Nephron (organoid): ENCODE results near the gene CALML6.

ENCODE experiments used
- H3K27ac Mint-ChIP-seq, 3 experiments: 2 replicates each; pipeline ENCODE4 v1.8.0; 2020; ENCODE audit warnings: mixed read lengths in 3 of 3, mild to moderate bottlenecking in 2 of 3, moderate library complexity in 1 of 3
- H3K27me3 Mint-ChIP-seq: 2 replicates; pipeline ENCODE4 v1.8.0; 2021; ENCODE audit warnings: low read depth, mild to moderate bottlenecking, moderate library complexity, mixed read lengths
- H3K36me3 Mint-ChIP-seq: 2 replicates; pipeline ENCODE4 v1.8.0; 2020; ENCODE audit warnings: low read depth, mixed read lengths
- H3K4me1 Mint-ChIP-seq: 2 replicates; pipeline ENCODE4 v1.8.0; 2020; ENCODE audit warnings: mixed read lengths
- H3K4me3 Mint-ChIP-seq, 3 experiments: 2 replicates each; pipeline ENCODE4 v1.8.0; 2020; ENCODE audit warnings: mild to moderate bottlenecking in 3 of 3, mixed read lengths in 3 of 3, moderate library complexity in 2 of 3
- H3K9me3 Mint-ChIP-seq: 2 replicates; pipeline ENCODE4 v1.8.0; 2020; ENCODE audit warnings: mixed read lengths
- TF ChIP-seq, protein P1 (sequence below), 3 experiments: fragments of 200-600 bp; sonication (generic); IDR thresholded peaks; one replicate each; pipeline ENCODE4 v1.5.0; 2021; ENCODE audit warnings: antibody characterized with exemption in 3 of 3; ENCODE audit not compliant: unreplicated experiment in 3 of 3

CALML6 gene

DNA sequence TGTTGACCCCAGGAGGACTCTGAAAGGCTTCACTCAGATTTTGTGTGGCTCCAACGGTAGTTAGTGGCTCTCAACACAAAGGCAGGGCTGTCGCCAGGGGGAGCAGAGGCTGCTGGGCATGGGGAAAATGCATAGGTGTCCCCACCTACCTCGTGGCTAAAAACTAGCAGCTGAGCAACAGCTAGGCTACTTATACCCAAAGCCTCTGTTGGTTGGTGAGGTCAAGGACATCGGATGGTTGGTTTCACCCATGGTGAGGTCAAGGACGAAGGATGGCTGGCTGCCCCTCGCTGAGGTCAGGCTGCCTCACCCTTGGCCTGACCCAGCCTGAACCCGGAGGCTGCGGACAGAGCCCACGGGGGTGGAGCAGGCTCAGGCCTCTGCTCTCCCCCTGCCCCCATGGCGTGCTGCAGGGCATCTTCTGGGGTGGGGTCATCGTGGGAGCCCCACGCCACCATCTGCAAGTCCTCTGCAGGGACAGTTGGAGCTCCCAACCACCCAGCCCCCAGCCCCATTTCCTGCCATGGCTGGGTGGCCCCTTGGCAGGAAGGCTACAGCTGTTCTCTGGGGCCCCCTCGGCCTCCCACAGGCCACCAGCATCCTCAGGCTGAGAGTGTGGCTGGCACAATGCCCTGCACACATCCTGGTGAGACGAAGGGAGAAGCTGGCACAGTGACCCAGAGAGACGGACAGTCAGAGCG, 15.6 kb upstream of the CALML6 start:
- H3K27me3 Mint-ChIP-seq: peaks cover 11% of the 10 kb centered on the region
- no peaks in the 10 kb centered on the region for H3K36me3 Mint-ChIP-seq
- H3K9me3 Mint-ChIP-seq: no peaks in the 10 kb centered on the region
- TF ChIP-seq, protein P1, sequence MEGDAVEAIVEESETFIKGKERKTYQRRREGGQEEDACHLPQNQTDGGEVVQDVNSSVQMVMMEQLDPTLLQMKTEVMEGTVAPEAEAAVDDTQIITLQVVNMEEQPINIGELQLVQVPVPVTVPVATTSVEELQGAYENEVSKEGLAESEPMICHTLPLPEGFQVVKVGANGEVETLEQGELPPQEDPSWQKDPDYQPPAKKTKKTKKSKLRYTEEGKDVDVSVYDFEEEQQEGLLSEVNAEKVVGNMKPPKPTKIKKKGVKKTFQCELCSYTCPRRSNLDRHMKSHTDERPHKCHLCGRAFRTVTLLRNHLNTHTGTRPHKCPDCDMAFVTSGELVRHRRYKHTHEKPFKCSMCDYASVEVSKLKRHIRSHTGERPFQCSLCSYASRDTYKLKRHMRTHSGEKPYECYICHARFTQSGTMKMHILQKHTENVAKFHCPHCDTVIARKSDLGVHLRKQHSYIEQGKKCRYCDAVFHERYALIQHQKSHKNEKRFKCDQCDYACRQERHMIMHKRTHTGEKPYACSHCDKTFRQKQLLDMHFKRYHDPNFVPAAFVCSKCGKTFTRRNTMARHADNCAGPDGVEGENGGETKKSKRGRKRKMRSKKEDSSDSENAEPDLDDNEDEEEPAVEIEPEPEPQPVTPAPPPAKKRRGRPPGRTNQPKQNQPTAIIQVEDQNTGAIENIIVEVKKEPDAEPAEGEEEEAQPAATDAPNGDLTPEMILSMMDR (IDR thresholded peaks at IDR 0.05; ENCODE audit: unreplicated experiment in 3 of 3): no peak
- peaks cover 7% of the 10 kb centered on the region for H3K4me1 Mint-ChIP-seq
- H3K27ac Mint-ChIP-seq: no peak overlapping the region
- H3K4me3 Mint-ChIP-seq: no peak overlapping the region

- Mint-ChIP-seq H3K27ac (no peak overlapping the region), H3K36me3 (no peaks in the 10 kb centered on the region), H3K27me3 (peaks cover 11% of the 10 kb centered on the region), H3K9me3 (no peaks in the 10 kb centered on the region), H3K4me3 (no peak overlapping the region), H3K4me1 (peaks cover 2% of the 10 kb centered on the region)
- TF ChIP-seq, protein P1 (IDR thresholded peaks at IDR 0.05; ENCODE audit: unreplicated experiment in 3 of 3): no peak
Measured at GRCh38 chr1:1899967-1900327, 15.1 kb upstream of the CALML6 start.

DNA sequence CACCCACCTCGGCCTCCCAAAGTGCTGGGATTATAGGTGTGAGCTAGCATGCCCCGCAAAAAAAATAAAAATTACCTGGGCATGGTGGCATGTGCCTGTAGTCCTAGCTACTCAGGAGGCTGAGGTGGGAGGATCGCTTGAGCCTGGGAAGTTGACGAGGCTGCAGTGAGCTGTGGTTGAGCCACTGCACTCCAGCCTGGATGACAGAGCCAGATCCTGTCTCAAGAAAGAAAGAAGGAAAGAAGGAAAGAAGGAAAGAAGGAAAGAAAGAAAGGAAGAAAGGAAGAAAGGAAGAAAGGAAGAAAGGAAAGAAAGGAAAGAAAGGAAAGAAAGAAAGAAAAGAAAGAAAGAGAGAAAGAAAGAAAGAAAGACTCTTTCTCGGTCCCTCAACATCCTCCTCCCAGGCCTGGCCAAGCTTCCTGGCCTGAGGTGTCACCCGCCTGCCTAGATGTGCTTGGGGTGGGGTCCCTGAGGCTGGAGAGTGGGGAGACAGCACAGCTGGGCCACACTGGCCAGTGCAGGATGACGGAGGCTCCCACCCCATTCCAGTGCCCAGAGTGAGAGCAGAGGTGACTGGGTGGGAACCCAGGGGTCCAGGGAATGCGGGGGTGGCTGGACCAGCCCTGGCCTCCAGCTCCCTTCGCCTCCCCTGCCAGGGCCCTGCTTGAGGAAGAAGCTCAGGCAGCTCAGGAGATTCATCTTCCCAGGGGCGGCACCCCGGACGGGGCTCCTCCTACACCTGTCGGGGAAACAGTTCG, 14.0 kb upstream of the CALML6 start:
- H3K27me3 Mint-ChIP-seq: peaks cover 9% of the 10 kb centered on the region
- H3K36me3 Mint-ChIP-seq: no peaks in the 10 kb centered on the region
- H3K9me3 Mint-ChIP-seq: no peaks in the 10 kb centered on the region
- TF ChIP-seq, protein P1 (IDR thresholded peaks at IDR 0.05; ENCODE audit: unreplicated experiment in 3 of 3): no peak
- H3K27ac Mint-ChIP-seq: no peak overlapping the region
- H3K4me3 Mint-ChIP-seq: no peak overlapping the region
- peaks cover under 1% of the 10 kb centered on the region for H3K4me1 Mint-ChIP-seq

DNA sequence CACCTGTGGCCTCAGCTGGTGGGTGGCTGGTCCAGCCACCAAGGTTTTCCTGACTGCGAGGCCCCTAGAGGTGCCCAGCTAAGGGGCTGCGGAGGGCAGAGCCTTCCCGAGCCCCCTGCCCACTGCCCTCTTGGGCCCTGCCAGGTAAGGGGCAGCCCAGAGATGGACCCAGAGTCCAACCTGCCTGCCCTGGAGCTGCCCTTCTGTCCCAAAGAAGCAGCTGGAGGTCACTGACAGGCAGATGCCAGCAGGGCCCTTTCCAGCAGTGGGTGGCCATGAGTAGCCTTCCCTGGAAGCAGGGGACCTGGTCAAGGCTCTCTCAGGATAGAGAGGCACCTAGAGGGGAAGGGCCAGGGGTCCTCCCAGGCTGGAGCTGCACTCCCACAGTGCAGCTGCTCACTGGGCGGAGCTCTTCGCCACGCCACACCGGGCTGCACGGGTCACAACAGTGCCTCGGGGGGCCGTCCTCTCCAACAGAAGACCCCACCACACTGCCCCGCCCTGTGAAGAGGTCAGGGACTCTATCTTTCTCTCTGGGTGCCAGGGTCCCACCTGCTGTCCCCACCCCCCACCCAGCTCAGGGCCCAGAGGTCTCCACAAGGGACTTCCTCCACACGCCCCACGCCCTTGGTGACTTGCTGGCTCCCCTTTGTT, 13.3 kb upstream of the CALML6 start:
- H3K4me1 Mint-ChIP-seq: peaks cover 6% of the 10 kb centered on the region
- no peaks in the 10 kb centered on the region for H3K9me3 Mint-ChIP-seq
- TF ChIP-seq, protein P1 (IDR thresholded peaks at IDR 0.05; ENCODE audit: unreplicated experiment in 3 of 3): no peak
- peaks cover 7% of the 10 kb centered on the region for H3K27me3 Mint-ChIP-seq
- no peak overlapping the region for H3K27ac Mint-ChIP-seq
- no peaks in the 10 kb centered on the region for H3K36me3 Mint-ChIP-seq
- no peak overlapping the region for H3K4me3 Mint-ChIP-seq

- no peaks in the 10 kb centered on the region for H3K36me3 Mint-ChIP-seq
- no peak overlapping the region for H3K4me3 Mint-ChIP-seq
- H3K4me1 Mint-ChIP-seq: peaks cover 6% of the 10 kb centered on the region
- no peaks in the 10 kb centered on the region for H3K9me3 Mint-ChIP-seq
- TF ChIP-seq, protein P1 (IDR thresholded peaks at IDR 0.05; ENCODE audit: unreplicated experiment in 3 of 3): no peak
- H3K27me3 Mint-ChIP-seq: no peaks in the 10 kb centered on the region
- no peak overlapping the region for H3K27ac Mint-ChIP-seq
Measured at GRCh38 chr1:1903224-1903623, 11.8 kb upstream of the CALML6 start.
